DMS79 (cell line): ENCODE data around the gene AGPAT2.

Experiments used
- DNase-seq: peaks from one replicate; lab custom pipeline; 2025; lab: John Stamatoyannopoulos, UW

AGPAT2 gene

GRCh38 chr9:136661641-136662325 is 25.5 kb downstream of the AGPAT2 start:
- DNase-seq, result no peak

GRCh38 chr9:136660971-136661550 is 26.2 kb downstream of the AGPAT2 start:
- DNase-seq, result no peak

- no peak for DNase-seq
These were observed 27.1 kb downstream of the AGPAT2 start for GRCh38 chr9:136659861-136660784.

GRCh38 chr9:136658849-136659535 is 28.3 kb downstream of the AGPAT2 start:
- DNase-seq, result no peak

GRCh38 chr9:136657974-136658848 is 29.0 kb downstream of the AGPAT2 start:
- DNase-seq, result no peak

- no peak for DNase-seq
These were observed 30.3 kb downstream of the AGPAT2 start for GRCh38 chr9:136656795-136657611.

- no peak for DNase-seq
These were observed 31.0 kb downstream of the AGPAT2 start for GRCh38 chr9:136656183-136656738.

- no peak for DNase-seq
These were observed 31.6 kb downstream of the AGPAT2 start for GRCh38 chr9:136655536-136656182.

GRCh38 chr9:136654820-136655535 is 32.3 kb downstream of the AGPAT2 start:
- no peak for DNase-seq

- DNase-seq, result no peak
These were observed 33.8 kb downstream of the AGPAT2 start for GRCh38 chr9:136653323-136654079.

- no peak for DNase-seq
These were observed 35.4 kb downstream of the AGPAT2 start for GRCh38 chr9:136651860-136652259.

GRCh38 chr9:136650648-136651047 is 36.6 kb downstream of the AGPAT2 start:
- DNase-seq, result no peak

GRCh38 chr9:136650021-136650420 is 37.2 kb downstream of the AGPAT2 start:
- no peak for DNase-seq

GRCh38 chr9:136648751-136649150 is 38.5 kb downstream of the AGPAT2 start:
- DNase-seq, result no peak

- DNase-seq, result no peak
These were observed 40.2 kb downstream of the AGPAT2 start for GRCh38 chr9:136646827-136647711.

GRCh38 chr9:136645903-136646754 is 41.1 kb downstream of the AGPAT2 start:
- no peak for DNase-seq
